ENCODE data around the gene ZNF324B.
A peak's percentile ranks its signal among the peaks of the same experiment; 100 is the strongest.
"Not testable (repeated sequence)": the region's sequence is repeated elsewhere in the genome, so short reads cannot be mapped to it uniquely, and the experiment has no call there.

The ZNF324B gene

DNA sequence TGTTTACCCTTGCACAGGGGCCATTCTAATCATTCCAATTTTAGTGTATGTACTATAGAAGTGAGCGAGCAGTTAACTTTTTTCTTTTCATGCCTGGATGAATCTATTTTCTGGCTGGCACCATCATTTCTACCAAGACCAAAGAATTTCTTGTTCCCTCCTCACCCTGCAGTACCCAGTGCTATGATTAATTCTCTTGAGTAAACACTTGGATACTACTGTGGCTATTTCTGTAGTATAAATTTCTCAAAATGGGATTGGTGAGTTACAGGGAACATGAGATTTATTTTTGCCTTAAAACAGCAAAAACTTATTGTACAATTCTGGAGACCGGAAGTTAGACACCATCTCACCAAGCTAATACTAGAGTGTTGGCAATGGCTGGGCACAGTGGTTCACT, 32.4 kb downstream of the ZNF324B start:
- TF ChIP-seq, protein P1, sequence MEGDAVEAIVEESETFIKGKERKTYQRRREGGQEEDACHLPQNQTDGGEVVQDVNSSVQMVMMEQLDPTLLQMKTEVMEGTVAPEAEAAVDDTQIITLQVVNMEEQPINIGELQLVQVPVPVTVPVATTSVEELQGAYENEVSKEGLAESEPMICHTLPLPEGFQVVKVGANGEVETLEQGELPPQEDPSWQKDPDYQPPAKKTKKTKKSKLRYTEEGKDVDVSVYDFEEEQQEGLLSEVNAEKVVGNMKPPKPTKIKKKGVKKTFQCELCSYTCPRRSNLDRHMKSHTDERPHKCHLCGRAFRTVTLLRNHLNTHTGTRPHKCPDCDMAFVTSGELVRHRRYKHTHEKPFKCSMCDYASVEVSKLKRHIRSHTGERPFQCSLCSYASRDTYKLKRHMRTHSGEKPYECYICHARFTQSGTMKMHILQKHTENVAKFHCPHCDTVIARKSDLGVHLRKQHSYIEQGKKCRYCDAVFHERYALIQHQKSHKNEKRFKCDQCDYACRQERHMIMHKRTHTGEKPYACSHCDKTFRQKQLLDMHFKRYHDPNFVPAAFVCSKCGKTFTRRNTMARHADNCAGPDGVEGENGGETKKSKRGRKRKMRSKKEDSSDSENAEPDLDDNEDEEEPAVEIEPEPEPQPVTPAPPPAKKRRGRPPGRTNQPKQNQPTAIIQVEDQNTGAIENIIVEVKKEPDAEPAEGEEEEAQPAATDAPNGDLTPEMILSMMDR (IDR thresholded peaks at IDR 0.05; ENCODE audit: low read depth, low read length, missing control alignments) = no peak
- no peak for DNase-seq (ENCODE audit: low read depth)
- no peak overlapping the region for H3K4me3 ChIP-seq (ENCODE audit: low read depth, low read length)

DNA sequence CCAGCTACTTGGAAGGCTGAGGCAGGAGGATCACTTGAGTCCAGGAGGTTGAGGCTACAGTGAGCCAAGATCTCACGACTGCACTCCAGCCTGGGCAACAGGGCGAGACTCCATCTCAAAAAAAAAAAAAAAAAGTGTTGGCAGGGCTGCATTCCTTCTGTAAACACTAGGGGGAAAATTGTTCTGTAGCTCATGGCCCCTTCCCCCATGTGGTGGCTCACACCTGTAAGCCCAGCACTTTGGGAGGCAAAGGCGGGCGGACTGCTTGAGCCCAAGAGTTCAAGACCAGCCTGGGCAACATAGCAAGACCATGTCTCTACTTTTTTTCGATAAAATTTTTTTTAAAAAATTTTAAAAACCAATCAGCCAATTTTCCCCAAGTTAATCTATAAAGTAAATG, 32.9 kb downstream of the ZNF324B start:
- TF ChIP-seq, protein P1 (IDR thresholded peaks at IDR 0.05; ENCODE audit: low read depth, low read length, missing control alignments) = peak; percentile 13
- not testable (repeated sequence) for DNase-seq (ENCODE audit: low read depth); H3K4me3 ChIP-seq (ENCODE audit: low read depth, low read length)

DNA sequence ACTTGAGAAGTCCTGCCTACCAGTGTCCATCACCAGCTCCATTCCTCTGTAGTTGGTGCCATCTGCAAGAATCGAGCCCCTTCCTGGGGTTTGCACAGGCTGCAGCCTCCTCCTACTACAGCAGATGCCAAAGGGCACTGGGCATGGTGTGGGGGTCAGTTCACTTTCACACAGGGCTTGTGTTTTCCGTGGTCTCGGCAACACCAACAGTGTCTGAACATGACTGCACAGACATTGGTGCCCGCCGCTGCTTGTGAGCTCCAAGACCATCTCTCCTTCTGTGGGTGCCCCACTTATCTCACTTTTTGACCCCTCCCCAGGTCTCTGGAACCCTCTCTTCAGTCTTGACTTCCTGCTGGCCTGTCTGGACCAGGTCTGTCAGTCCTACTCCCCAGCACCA, 40.0 kb downstream of the ZNF324B start:
- DNase-seq (ENCODE audit: low read depth) = no peak
- TF ChIP-seq, protein P1 (IDR thresholded peaks at IDR 0.05; ENCODE audit: low read depth, low read length, missing control alignments) = no peak
- H3K4me3 ChIP-seq (ENCODE audit: low read depth, low read length) = no peak overlapping the region

DNA sequence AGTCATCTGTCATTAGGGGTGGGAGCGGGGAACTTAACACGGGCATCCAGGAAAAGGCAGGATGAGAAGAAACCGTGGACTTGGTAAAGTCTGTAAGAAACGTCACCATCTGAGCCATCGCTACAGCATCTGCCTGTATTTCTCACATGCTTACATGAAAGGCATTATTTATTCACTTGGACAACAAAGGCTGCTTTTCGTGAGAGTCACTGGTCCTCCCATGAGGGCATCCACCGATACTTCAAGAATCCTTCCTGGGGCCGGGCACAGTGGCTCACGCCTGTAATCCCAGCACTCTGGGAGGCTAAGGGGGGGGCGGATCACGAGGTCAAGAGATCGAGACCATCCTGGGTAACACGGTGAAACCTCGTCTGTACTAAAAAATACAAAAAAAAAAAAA, 40.8 kb downstream of the ZNF324B start:
- TF ChIP-seq, protein P1 (IDR thresholded peaks at IDR 0.05; ENCODE audit: low read depth, low read length, missing control alignments) = no peak
- DNase-seq (ENCODE audit: low read depth) = no peak
- no peak overlapping the region for H3K4me3 ChIP-seq (ENCODE audit: low read depth, low read length)

DNA sequence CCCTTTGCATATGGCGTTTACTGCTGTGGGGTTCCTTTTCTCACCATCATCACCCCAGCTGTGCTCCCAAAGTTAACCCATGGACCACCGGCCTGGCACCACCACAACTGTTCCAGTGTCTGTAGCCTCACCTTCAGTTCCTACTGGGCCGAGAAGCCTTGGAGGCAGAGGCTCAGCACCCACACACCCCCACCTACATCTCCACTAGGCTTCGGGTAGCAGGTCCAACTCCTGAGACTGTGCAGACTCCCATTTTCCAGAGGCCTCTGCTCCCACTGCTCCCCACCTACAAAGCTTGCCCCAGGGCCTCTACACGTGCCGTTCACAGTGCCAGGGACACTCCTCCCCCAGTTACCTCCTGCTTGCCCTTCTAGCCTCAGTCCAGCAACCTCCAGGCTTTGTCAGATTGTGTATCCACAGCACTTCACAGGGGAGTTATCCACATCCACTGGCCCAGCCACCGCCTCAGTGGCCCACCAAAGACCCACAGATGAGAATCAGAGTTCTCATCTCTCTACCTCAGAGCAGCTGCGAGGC, 46.3 kb downstream of the ZNF324B start:
- no peak for DNase-seq (ENCODE audit: low read depth)
- TF ChIP-seq, protein P1 (IDR thresholded peaks at IDR 0.05; ENCODE audit: low read depth, low read length, missing control alignments) = no peak
- H3K4me3 ChIP-seq (ENCODE audit: low read depth, low read length) = peak overlapping the region; percentile 72

DNA sequence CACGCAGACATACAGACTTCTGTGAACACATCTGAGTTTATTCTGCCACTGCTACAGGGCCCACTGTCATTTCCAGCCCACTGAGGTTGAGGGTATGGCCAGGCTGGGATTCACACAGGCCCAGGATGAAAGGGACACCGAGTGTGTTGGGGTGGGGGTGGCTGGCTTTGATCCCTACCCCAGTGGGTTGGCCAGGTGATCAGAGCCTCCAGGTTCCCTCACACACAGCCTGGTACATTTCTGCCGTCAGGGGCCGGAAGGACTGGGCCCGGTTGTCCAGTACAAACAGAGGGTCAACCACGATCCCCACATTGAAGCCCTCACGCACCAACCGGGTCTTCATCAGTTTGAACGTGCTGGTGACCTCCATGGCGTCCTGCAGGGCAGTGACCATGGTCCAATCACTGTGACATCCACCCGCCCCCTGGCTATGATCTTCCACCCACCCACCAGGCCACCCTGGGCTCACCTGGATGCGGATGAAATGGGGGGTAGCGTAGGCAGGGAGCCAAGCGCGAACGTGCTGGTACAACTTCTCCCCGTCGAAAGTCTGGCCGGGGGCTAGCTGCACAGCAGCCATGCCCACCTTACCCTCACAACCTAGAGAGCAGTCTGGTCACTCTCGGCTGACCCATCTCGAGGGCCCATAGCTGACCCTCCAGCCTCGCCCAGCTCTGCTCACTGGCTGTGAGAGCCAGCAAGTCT, 47.0 kb downstream of the ZNF324B start:
- TF ChIP-seq, protein P1 (IDR thresholded peaks at IDR 0.05; ENCODE audit: low read depth, low read length, missing control alignments) = no peak
- no peak for DNase-seq (ENCODE audit: low read depth)

More for the DNA sequence above, 47.0 kb downstream of the ZNF324B start:
- H3K4me3 ChIP-seq (ENCODE audit: low read depth, low read length) = peak overlapping the region; percentile 72
